Mononuclear cell (primary cell): ENCODE data around the gene TTC7B. TPM values are rescaled to one million over a fixed set of nuclear protein-coding genes. Genes with fewer than 3 reads are reported as not detected.

ENCODE experiments used
- H3K27me3 ChIP-seq: 2 replicates; pipeline ENCODE4 v1.6.0; 2011; ENCODE audit warnings: low read length, control low read depth; ENCODE audit not compliant: insufficient read depth
- H3K4me1 ChIP-seq: 2 replicates; pipeline ENCODE4 v1.5.1; 2011; ENCODE audit warnings: mild to moderate bottlenecking, low read length, control low read depth; ENCODE audit not compliant: insufficient read depth
- H3K4me3 ChIP-seq: 2 replicates; pipeline ENCODE4 v1.5.1; 2011; ENCODE audit warnings: mild to moderate bottlenecking, low read length, moderate library complexity
- H3K9me3 ChIP-seq: 2 replicates; pipeline ENCODE4 v1.5.1; 2011; ENCODE audit warnings: low read depth, mild to moderate bottlenecking, control low read depth, low read length
- total RNA-seq: library from RNA; depleted of rRNA; stranded (reverse); fragments of >200 nt; gene quantifications from one replicate; pipeline ENCODE4 v1.2.3, GENCODE V29; 2012

Gene TTC7B
- total RNA-seq, 1 donor = 8.3 TPM

- H3K4me1 ChIP-seq = no peaks in the 10 kb centered on the region
- no peaks in the 10 kb centered on the region for H3K27me3 ChIP-seq
- no peaks in the 10 kb centered on the region for H3K9me3 ChIP-seq
- H3K4me3 ChIP-seq = no peak overlapping the region
Observed at GRCh38 chr14:90509403-90509802, 306.8 kb downstream of the TTC7B start.

GRCh38 chr14:90508536-90509254 is 307.5 kb downstream of the TTC7B start:
- H3K9me3 ChIP-seq = no peaks in the 10 kb centered on the region
- no peak overlapping the region for H3K4me3 ChIP-seq
- no peaks in the 10 kb centered on the region for H3K4me1 ChIP-seq
- H3K27me3 ChIP-seq = no peaks in the 10 kb centered on the region

- no peaks in the 10 kb centered on the region for H3K9me3 ChIP-seq
- no peaks in the 10 kb centered on the region for H3K27me3 ChIP-seq
- no peak overlapping the region for H3K4me3 ChIP-seq
- H3K4me1 ChIP-seq = no peaks in the 10 kb centered on the region
Observed at GRCh38 chr14:90508036-90508435, 308.2 kb downstream of the TTC7B start.

GRCh38 chr14:90507428-90507827 is 308.8 kb downstream of the TTC7B start:
- Histone ChIP-seq H3K9me3 (no peaks in the 10 kb centered on the region), H3K4me3 (no peak overlapping the region), H3K27me3 (no peaks in the 10 kb centered on the region), H3K4me1 (no peaks in the 10 kb centered on the region)

GRCh38 chr14:90506748-90507147 is 309.5 kb downstream of the TTC7B start:
- no peak overlapping the region for H3K4me3 ChIP-seq
- no peaks in the 10 kb centered on the region for H3K4me1 ChIP-seq
- H3K9me3 ChIP-seq = no peaks in the 10 kb centered on the region

GRCh38 chr14:90505531-90505930 is 310.7 kb downstream of the TTC7B start:
- H3K4me3 ChIP-seq = no peak overlapping the region
- no peaks in the 10 kb centered on the region for H3K27me3 ChIP-seq
- H3K4me1 ChIP-seq = peaks cover 6% of the 10 kb centered on the region
- no peaks in the 10 kb centered on the region for H3K9me3 ChIP-seq

More at GRCh38 chr14:90506748-90507147, 309.5 kb downstream of the TTC7B start:
- no peaks in the 10 kb centered on the region for H3K27me3 ChIP-seq

GRCh38 chr14:90504643-90505042 is 311.6 kb downstream of the TTC7B start:
- Histone ChIP-seq H3K4me3 (no peak overlapping the region), H3K27me3 (no peaks in the 10 kb centered on the region), H3K9me3 (no peaks in the 10 kb centered on the region), H3K4me1 (peaks cover 7% of the 10 kb centered on the region)

GRCh38 chr14:90503582-90503981 is 312.6 kb downstream of the TTC7B start:
- no peaks in the 10 kb centered on the region for H3K27me3 ChIP-seq
- peaks cover 7% of the 10 kb centered on the region for H3K4me1 ChIP-seq
- H3K4me3 ChIP-seq = no peak overlapping the region
- no peaks in the 10 kb centered on the region for H3K9me3 ChIP-seq

- peaks cover 7% of the 10 kb centered on the region for H3K4me1 ChIP-seq
Observed at GRCh38 chr14:90502760-90503159, 313.5 kb downstream of the TTC7B start.

GRCh38 chr14:90500665-90501370 is 315.4 kb downstream of the TTC7B start:
- Histone ChIP-seq H3K4me3 (no peak overlapping the region), H3K27me3 (no peaks in the 10 kb centered on the region), H3K4me1 (peaks cover 7% of the 10 kb centered on the region), H3K9me3 (no peaks in the 10 kb centered on the region)

More at GRCh38 chr14:90502760-90503159, 313.5 kb downstream of the TTC7B start:
- no peaks in the 10 kb centered on the region for H3K27me3 ChIP-seq
- H3K4me3 ChIP-seq = no peak overlapping the region
- H3K9me3 ChIP-seq = no peaks in the 10 kb centered on the region

- no peak overlapping the region for H3K4me3 ChIP-seq
- H3K27me3 ChIP-seq = no peaks in the 10 kb centered on the region
- peaks cover 7% of the 10 kb centered on the region for H3K4me1 ChIP-seq
- no peaks in the 10 kb centered on the region for H3K9me3 ChIP-seq
Observed at GRCh38 chr14:90499908-90500664, 316.1 kb downstream of the TTC7B start.

- Histone ChIP-seq H3K9me3 (no peaks in the 10 kb centered on the region), H3K27me3 (no peaks in the 10 kb centered on the region), H3K4me3 (no peak overlapping the region), H3K4me1 (peaks cover 7% of the 10 kb centered on the region)
Observed at GRCh38 chr14:90499121-90499520, 317.1 kb downstream of the TTC7B start.

GRCh38 chr14:90498198-90498597 is 318.0 kb downstream of the TTC7B start:
- Histone ChIP-seq H3K4me1 (peaks cover 7% of the 10 kb centered on the region), H3K27me3 (no peaks in the 10 kb centered on the region), H3K4me3 (no peak overlapping the region), H3K9me3 (no peaks in the 10 kb centered on the region)

GRCh38 chr14:90496379-90496778 is 319.9 kb downstream of the TTC7B start:
- Histone ChIP-seq H3K4me1 (peaks cover 7% of the 10 kb centered on the region), H3K27me3 (no peaks in the 10 kb centered on the region), H3K4me3 (no peak overlapping the region), H3K9me3 (no peaks in the 10 kb centered on the region)
